Activated CD8-positive, alpha-beta memory T cell treated with anti-CD3 and anti-CD28 coated beads, Interleukin-2, amount 10 ng/mL, durations not matched to agents 7 days and 5 days (primary cell): ENCODE measurements around the gene RAB29. TPM values are rescaled to one million over a fixed set of nuclear protein-coding genes. Genes with fewer than 3 reads are reported as not detected.
A peak's percentile ranks its signal among the peaks of the same experiment; 100 is the strongest.

Experiments used
- ATAC-seq: fragments of 150-1000 bp; cut with Tn5 transposase; one replicate; pipeline ENCODE4 v1.10.0; 2021; ENCODE audit warnings: moderate library complexity
- CTCF ChIA-PET: fragments of 350-600 bp; sonication (Branson Sonifier 250); formaldehyde crosslinking; loops from one replicate; lab custom pipeline; 2021; ENCODE audit warnings: antibody characterized with exemption; lab: Charles Lee
- DNase-seq: peaks from one replicate; pipeline ENCODE4 v3.0.0-alpha.2; 2020
- H3K27ac Mint-ChIP-seq: one replicate; pipeline ENCODE4 v1.8.0; 2021; ENCODE audit warnings: mild to moderate bottlenecking, mixed read lengths
- H3K27me3 Mint-ChIP-seq: one replicate; pipeline ENCODE4 v1.8.0; 2021; ENCODE audit warnings: mixed read lengths
- H3K36me3 Mint-ChIP-seq: one replicate; pipeline ENCODE4 v1.8.0; 2021; ENCODE audit warnings: mild to moderate bottlenecking, mixed read lengths
- H3K4me1 Mint-ChIP-seq: one replicate; pipeline ENCODE4 v1.8.0; 2021; ENCODE audit warnings: mixed read lengths
- H3K4me3 Mint-ChIP-seq: one replicate; pipeline ENCODE4 v1.8.0; 2021; ENCODE audit warnings: mild to moderate bottlenecking, moderate library complexity, mixed read lengths
- H3K9me3 Mint-ChIP-seq: one replicate; pipeline ENCODE4 v1.8.0; 2022; ENCODE audit warnings: low read depth, mixed read lengths
- total RNA-seq, 2 experiments: library from RNA; stranded (reverse); gene quantifications; one replicate each; pipeline ENCODE4 v1.2.3, GENCODE V29; 2021

The RAB29 gene
- total RNA-seq, 2 experiments from 2014 or later, result 51.0 to 61.4 TPM

DNA sequence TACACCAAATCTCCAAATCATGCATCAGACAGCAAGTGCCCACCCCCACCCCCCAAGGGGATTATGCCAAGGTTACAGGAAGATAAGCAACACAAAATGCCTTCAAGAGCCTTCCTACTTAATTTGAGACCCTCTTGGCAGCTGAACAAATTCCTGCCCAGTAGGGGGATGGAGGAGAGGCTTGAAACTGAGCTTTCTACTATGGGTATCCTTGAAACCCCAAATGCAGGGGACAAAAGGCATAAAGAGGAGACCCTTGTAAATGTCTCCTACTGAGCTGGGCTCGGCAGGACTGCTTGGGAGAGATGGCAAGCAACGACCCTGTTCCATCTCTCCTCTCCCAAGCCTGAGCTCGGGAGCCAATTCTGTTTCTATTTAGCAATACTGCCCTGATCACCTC is 34.2 kb upstream of the RAB29 start:
- no peak for ATAC-seq
- no peaks in the 10 kb centered on the region for H3K9me3 Mint-ChIP-seq
- no peak overlapping the region for H3K27ac Mint-ChIP-seq
- CTCF ChIA-PET, result interaction anchor here (1.5 to 4.0 kb wide), 2 partner anchors 79 to 168 kb away, joined by 3 to 11 read pairs; no protein-coding TSS in a partner anchor
- H3K4me3 Mint-ChIP-seq, result no peak overlapping the region
- no peak for DNase-seq
- peaks cover 7% of the 10 kb centered on the region for H3K36me3 Mint-ChIP-seq
- H3K4me1 Mint-ChIP-seq, result peaks cover 45% of the 10 kb centered on the region
- peaks cover 8% of the 10 kb centered on the region for H3K27me3 Mint-ChIP-seq

- H3K27ac Mint-ChIP-seq, result peak overlapping the region; percentile 58
- H3K4me3 Mint-ChIP-seq, result no peak overlapping the region
- H3K36me3 Mint-ChIP-seq, result peaks cover 5% of the 10 kb centered on the region
- H3K9me3 Mint-ChIP-seq, result no peaks in the 10 kb centered on the region
- no peaks in the 10 kb centered on the region for H3K27me3 Mint-ChIP-seq
- peaks cover 24% of the 10 kb centered on the region for H3K4me1 Mint-ChIP-seq
- CTCF ChIA-PET, result interaction anchor here (1.2 to 3.1 kb wide), 5 partner anchors 13 to 374 kb away, joined by 3 to 18 read pairs (median 6); no protein-coding TSS in a partner anchor
- peak; percentile 54 for ATAC-seq
- DNase-seq, result peak; percentile 53
Observed at GRCh38 chr1:205805082-205805711, 29.9 kb upstream of the RAB29 start.

DNA sequence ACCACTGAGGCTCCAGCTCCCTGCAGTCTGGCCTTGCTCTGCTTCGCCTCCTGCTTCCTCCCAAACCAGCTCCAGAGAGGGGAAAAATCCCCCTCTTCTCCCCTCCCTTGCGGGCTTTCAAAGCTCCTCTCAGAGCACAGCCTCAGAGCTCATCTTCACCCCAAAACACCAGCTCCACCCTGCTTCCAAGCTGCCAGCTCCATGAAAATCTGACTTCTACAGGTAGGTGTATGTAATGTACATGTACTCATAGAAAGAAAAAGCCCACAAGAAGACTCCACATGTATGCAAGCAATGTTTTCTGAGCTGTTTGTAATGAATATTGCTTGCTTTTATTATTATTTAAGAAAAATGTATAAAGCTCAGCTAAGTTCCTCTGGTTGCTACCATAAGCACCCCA is 29.3 kb upstream of the RAB29 start:
- DNase-seq (no peak), ATAC-seq (no peak)
- no peaks in the 10 kb centered on the region for H3K27me3 Mint-ChIP-seq
- H3K36me3 Mint-ChIP-seq, result peaks cover 5% of the 10 kb centered on the region
- CTCF ChIA-PET, result interaction anchor here (2.0 to 3.1 kb wide), 3 partner anchors 12 to 173 kb away, joined by 6 to 18 read pairs (median 7); no protein-coding TSS in a partner anchor
- no peak overlapping the region for H3K4me3 Mint-ChIP-seq
- H3K27ac Mint-ChIP-seq, result no peak overlapping the region
- no peaks in the 10 kb centered on the region for H3K9me3 Mint-ChIP-seq
- peaks cover 24% of the 10 kb centered on the region for H3K4me1 Mint-ChIP-seq

DNA sequence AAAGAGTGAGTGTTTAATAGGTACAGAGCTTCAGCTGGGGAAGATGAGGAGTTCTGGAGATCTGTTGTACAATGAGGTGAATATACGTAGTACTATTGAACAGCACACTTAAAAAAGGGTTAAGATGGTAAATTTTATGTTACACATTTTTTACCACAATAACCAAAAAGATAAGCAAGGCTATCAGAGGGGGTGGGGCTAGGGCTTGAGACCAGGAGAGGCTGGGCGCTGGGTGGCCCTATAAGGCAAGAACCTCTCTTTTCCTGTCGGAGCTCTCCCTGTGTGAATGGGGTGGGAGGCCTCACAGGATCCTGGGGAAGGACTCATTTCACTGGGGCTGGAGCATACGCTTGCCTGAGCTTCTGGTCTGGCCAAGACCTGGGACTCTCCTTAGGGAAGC is 28.7 kb upstream of the RAB29 start:
- DNase-seq (no peak), ATAC-seq (no peak)
- H3K27me3 Mint-ChIP-seq, result no peaks in the 10 kb centered on the region
- CTCF ChIA-PET, result interaction anchor here (2.0 to 3.1 kb wide), 3 partner anchors 12 to 173 kb away, joined by 6 to 18 read pairs (median 7); no protein-coding TSS in a partner anchor
- H3K36me3 Mint-ChIP-seq, result peaks cover 5% of the 10 kb centered on the region
- no peaks in the 10 kb centered on the region for H3K9me3 Mint-ChIP-seq
- peaks cover 24% of the 10 kb centered on the region for H3K4me1 Mint-ChIP-seq
- H3K27ac Mint-ChIP-seq, result no peak overlapping the region
- no peak overlapping the region for H3K4me3 Mint-ChIP-seq

DNA sequence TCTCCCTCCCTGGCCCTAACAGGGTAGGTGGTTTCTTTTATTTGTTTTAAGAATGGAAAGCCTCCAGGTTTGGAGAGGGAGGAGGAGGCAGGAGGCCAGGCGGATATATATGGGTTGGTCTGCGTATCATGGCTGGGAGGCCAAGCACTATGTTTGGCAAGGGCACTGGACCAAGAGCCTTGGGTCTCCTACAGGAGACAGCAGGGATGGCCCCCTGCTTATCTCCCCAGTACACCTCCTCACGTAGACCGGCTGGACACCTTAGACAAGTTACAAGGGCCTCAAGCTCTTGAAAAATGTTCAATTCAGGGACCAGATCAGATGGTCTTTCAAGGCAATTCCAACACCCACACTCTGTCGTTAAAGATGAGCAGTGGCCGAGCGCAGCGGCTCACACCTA is 26.8 kb upstream of the RAB29 start:
- H3K27me3 Mint-ChIP-seq, result no peaks in the 10 kb centered on the region
- no peak for DNase-seq
- ATAC-seq, result no peak
- CTCF ChIA-PET, result interaction anchor here (1.3 kb wide), 1 partner anchor 10 kb away, joined by 5 read pairs; no protein-coding TSS in a partner anchor
- peaks cover 22% of the 10 kb centered on the region for H3K4me1 Mint-ChIP-seq
- no peak overlapping the region for H3K4me3 Mint-ChIP-seq
- no peaks in the 10 kb centered on the region for H3K36me3 Mint-ChIP-seq
- no peak overlapping the region for H3K27ac Mint-ChIP-seq
- H3K9me3 Mint-ChIP-seq, result no peaks in the 10 kb centered on the region

DNA sequence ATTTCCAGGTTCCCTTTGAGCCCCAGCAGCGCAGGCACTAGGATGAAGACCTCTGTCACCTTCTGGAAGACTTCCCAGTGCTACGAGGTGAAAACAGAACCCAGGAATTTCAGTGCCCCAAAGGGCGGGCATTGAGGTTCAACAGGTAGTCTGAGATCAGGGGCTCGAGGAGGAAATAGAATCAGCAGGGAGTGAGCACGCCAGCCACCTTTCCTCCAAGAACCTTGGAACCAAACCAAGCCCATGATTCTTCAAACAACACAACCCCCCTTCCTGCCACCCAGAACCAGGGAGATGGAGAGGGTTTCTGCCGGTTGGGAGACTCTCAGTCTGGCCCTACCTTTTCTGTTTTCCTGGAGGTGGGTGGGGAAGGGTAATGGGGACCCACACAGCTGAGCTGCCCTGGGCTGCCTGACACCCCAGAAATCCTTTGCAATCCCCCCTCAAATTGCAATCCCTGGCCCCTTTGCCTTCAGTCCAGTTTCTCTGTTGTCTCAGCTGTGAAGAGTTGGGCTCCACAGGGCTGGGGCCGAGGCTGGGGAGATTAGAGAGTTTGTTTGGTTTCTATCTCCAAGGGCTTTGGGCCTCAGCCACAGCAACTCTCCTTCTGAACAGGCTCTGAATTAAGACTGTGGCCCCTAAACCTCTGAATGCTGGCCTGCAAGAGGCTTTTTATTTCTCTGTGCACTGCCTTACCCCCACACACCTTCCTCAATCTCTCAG is 25.9 kb upstream of the RAB29 start:
- Mint-ChIP-seq H3K36me3 (no peaks in the 10 kb centered on the region), H3K9me3 (no peaks in the 10 kb centered on the region), H3K27ac (no peak overlapping the region), H3K4me3 (no peak overlapping the region), H3K27me3 (no peaks in the 10 kb centered on the region), H3K4me1 (peaks cover 14% of the 10 kb centered on the region)
- CTCF ChIA-PET, result no interaction called here
- no peak for DNase-seq
- no peak for ATAC-seq

GRCh38 chr1:205800427-205800826 is 25.1 kb upstream of the RAB29 start:
- Mint-ChIP-seq H3K27ac (no peak overlapping the region), H3K36me3 (no peaks in the 10 kb centered on the region), H3K4me3 (no peak overlapping the region), H3K27me3 (no peaks in the 10 kb centered on the region), H3K4me1 (peaks cover 7% of the 10 kb centered on the region), H3K9me3 (no peaks in the 10 kb centered on the region)
- DNase-seq (no peak), ATAC-seq (no peak)
- CTCF ChIA-PET, result interaction anchor here (0.9 to 1.1 kb wide), 2 partner anchors 11 to 141 kb away, joined by 3 to 4 read pairs; no protein-coding TSS in a partner anchor

DNA sequence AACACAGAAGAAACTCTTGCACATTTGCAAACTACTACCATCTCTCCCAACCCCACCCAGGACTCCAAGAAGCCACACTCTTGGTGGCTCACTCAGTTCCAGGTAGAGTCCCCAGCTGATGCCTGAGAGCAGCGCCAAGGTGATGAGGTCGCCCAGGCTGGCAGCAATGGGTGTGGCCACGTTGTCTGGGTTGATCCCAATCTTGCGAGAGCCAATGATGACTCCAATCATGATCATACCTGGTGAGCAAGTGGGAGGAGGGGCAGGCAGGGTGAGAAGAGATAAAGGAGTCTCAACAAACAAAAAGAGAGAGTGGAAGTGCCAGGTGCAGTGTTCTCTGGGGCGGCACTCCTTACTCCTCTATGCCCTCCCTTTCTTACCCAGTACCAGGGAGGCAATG is 23.3 kb upstream of the RAB29 start:
- CTCF ChIA-PET, result interaction anchor here (1.3 kb wide), 1 partner anchor 13 kb away, joined by 5 read pairs; no protein-coding TSS in a partner anchor
- no peaks in the 10 kb centered on the region for H3K9me3 Mint-ChIP-seq
- H3K4me1 Mint-ChIP-seq, result no peaks in the 10 kb centered on the region
- H3K27ac Mint-ChIP-seq, result no peak overlapping the region
- H3K36me3 Mint-ChIP-seq, result peaks cover under 1% of the 10 kb centered on the region
- DNase-seq (no peak), ATAC-seq (no peak)
- H3K27me3 Mint-ChIP-seq, result no peaks in the 10 kb centered on the region
- no peak overlapping the region for H3K4me3 Mint-ChIP-seq

DNA sequence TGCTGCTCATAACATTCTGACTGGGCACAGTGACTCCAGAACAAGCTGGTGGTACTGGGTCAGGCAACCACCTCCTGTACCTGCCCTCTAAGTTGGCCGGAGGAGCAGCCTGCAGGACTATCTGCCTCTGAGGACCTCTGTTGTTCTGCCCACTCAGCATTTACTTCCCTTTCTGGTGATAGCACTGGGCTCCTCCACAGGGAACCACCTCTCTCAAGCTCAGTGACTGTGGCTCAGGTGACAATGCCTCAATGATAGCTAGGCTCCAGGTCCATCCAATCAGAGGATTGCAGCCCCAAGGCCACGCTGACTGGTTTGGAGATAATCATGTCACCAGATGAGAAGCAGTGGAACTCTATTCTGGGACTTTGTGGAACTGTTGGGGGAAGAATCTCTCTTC is 21.9 kb upstream of the RAB29 start:
- H3K9me3 Mint-ChIP-seq, result no peaks in the 10 kb centered on the region
- H3K27me3 Mint-ChIP-seq, result no peaks in the 10 kb centered on the region
- no peak for ATAC-seq
- no peaks in the 10 kb centered on the region for H3K4me1 Mint-ChIP-seq
- H3K4me3 Mint-ChIP-seq, result no peak overlapping the region
- CTCF ChIA-PET, result interaction anchor here (1.0 to 1.5 kb wide), 4 partner anchors 9 to 206 kb away, joined by 3 to 5 read pairs (median 4); no protein-coding TSS in a partner anchor
- DNase-seq, result no peak
- no peak overlapping the region for H3K27ac Mint-ChIP-seq
- peaks cover 3% of the 10 kb centered on the region for H3K36me3 Mint-ChIP-seq

DNA sequence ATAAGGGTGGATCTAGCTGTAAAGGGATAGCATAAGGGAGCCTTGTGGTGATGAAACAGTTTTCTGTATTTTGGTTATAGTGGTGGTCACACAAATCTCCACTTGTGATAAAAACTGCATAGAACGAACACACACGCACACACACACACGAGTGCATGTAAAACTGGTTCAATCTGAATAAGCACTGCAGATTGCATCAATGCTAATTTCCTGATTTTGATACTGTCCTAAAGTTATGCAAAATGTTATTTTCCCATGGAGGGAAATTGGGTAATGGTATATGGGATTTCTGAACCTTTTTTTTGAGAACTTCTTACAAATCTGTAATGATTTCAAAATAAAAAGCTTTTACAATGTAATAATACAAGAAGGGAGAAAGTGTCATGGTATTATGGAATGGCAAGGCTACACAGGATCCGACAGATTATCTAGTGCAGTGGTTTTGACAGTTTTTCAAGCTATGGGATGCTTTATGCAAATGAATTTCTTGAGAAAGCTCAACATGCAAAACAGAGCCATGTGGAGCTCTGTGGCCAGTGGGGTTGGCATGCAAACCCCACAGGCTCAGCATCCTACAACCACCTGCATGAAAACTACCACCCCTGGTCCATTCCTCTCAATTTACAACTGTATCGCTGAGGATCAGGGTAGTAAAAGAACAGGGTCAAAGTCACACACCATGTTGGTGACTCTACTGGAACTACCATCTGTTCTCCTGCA is 18.9 kb upstream of the RAB29 start:
- peaks cover 3% of the 10 kb centered on the region for H3K36me3 Mint-ChIP-seq
- CTCF ChIA-PET, result interaction anchor here (1.3 to 10.7 kb wide), 4 partner anchors 12 to 190 kb away, joined by 4 to 128 read pairs (median 4); no protein-coding TSS in a partner anchor
- DNase-seq (no peak), ATAC-seq (no peak)
- no peak overlapping the region for H3K4me3 Mint-ChIP-seq
- H3K4me1 Mint-ChIP-seq, result no peaks in the 10 kb centered on the region
- no peaks in the 10 kb centered on the region for H3K27me3 Mint-ChIP-seq
- no peak overlapping the region for H3K27ac Mint-ChIP-seq
- no peaks in the 10 kb centered on the region for H3K9me3 Mint-ChIP-seq

GRCh38 chr1:205792961-205793673 is 17.8 kb upstream of the RAB29 start:
- Mint-ChIP-seq H3K4me3 (no peak overlapping the region), H3K36me3 (peaks cover 3% of the 10 kb centered on the region), H3K27me3 (no peaks in the 10 kb centered on the region), H3K9me3 (no peaks in the 10 kb centered on the region), H3K27ac (no peak overlapping the region), H3K4me1 (no peaks in the 10 kb centered on the region)
- no peak for ATAC-seq
- no peak for DNase-seq
- CTCF ChIA-PET, result interaction anchor here (0.7 to 10.7 kb wide), 8 partner anchors 12 to 674 kb away, joined by 3 to 128 read pairs (median 4); no protein-coding TSS in a partner anchor

GRCh38 chr1:205792481-205792881 is 17.2 kb upstream of the RAB29 start:
- Mint-ChIP-seq H3K27me3 (no peaks in the 10 kb centered on the region), H3K4me3 (no peak overlapping the region), H3K27ac (no peak overlapping the region), H3K4me1 (no peaks in the 10 kb centered on the region), H3K36me3 (peaks cover 3% of the 10 kb centered on the region), H3K9me3 (no peaks in the 10 kb centered on the region)
- CTCF ChIA-PET, result interaction anchor here (0.7 to 10.7 kb wide), 20 partner anchors 10 to 201 kb away, joined by 3 to 128 read pairs (median 4); partner anchors contain the start of gene RAB29
- ATAC-seq (no peak), DNase-seq (no peak)
